Activated CD8-positive, alpha-beta memory T cell treated with anti-CD3 and anti-CD28 coated beads for 36 hours (primary cell): Measurements from ENCODE around the gene CSRP3. TPM values are rescaled to one million over a fixed set of nuclear protein-coding genes. Genes with fewer than 3 reads are reported as not detected.
"Not testable (repeated sequence)": the region's sequence is repeated elsewhere in the genome, so short reads cannot be mapped to it uniquely, and the experiment has no call there.

Experiments used
- CTCF ChIA-PET: fragments of 350-600 bp; sonication (Branson Sonifier 250); formaldehyde crosslinking; loops from one replicate; lab custom pipeline; 2021; ENCODE audit warnings: antibody characterized with exemption; lab: Charles Lee
- POLR2A ChIA-PET: fragments of 350-600 bp; sonication (Branson Sonifier 250); formaldehyde crosslinking; loops from one replicate; lab custom pipeline; 2021; ENCODE audit warnings: antibody characterized with exemption; lab: Charles Lee
- total RNA-seq, 2 experiments: library from RNA; stranded (reverse); gene quantifications; one replicate each; pipeline ENCODE4 v1.2.3, GENCODE V29; 2021

The CSRP3 gene
- total RNA-seq, 2 experiments from 2014 or later: not detected

- ChIA-PET CTCF (no interaction called here), POLR2A (no interaction called here)
Measured at GRCh38 chr11:19160847-19161246, 40.9 kb downstream of the CSRP3 start.

- CTCF ChIA-PET: no interaction called here
- POLR2A ChIA-PET: no interaction called here
Measured at GRCh38 chr11:19156892-19157291, 44.9 kb downstream of the CSRP3 start.

- POLR2A ChIA-PET: no interaction called here
- CTCF ChIA-PET: no interaction called here
Measured at GRCh38 chr11:19145319-19145718, 56.5 kb downstream of the CSRP3 start.

GRCh38 chr11:19136884-19137283 is 64.9 kb downstream of the CSRP3 start:
- CTCF ChIA-PET, POLR2A ChIA-PET: not testable (repeated sequence)

- CTCF ChIA-PET: no interaction called here
- POLR2A ChIA-PET: no interaction called here
Measured at GRCh38 chr11:19134004-19134403, 67.8 kb downstream of the CSRP3 start.

Other genes starting within 250 kb of the CSRP3 start
- gene MRGPRX2, start 141.3 kb downstream of the CSRP3 start, total RNA-seq: not detected
- gene ZDHHC13, start 84.8 kb downstream of the CSRP3 start, total RNA-seq: 10 to 100 TPM; 22.1 to 22.6 TPM
- 10 to 100 TPM; 13.3 to 14.6 TPM for gene E2F8, start 39.0 kb upstream of the CSRP3 start, total RNA-seq